Stimulated activated naive CD8-positive, alpha-beta T cell treated with anti-CD3 and anti-CD28 coated beads, Interleukin-15, amount 100 ng/mL, for 72 hours (primary cell): ENCODE data around the gene ANP32B.
A peak's percentile ranks its signal among the peaks of the same experiment; 100 is the strongest.
"Not testable (repeated sequence)": the region's sequence is repeated elsewhere in the genome, so short reads cannot be mapped to it uniquely, and the experiment has no call there.

Experiments
- ATAC-seq: fragments of 150-1000 bp; cut with Tn5 transposase; 2 replicates; pipeline ENCODE4 v1.10.0; 2021; ENCODE audit warnings: mild to moderate bottlenecking, moderate library complexity
- DNase-seq, 2 donors: peaks; one replicate each; pipeline ENCODE4 v3.0.0; 2021 to 2022
- H3K27ac Mint-ChIP-seq, 2 donors: one replicate each; pipeline ENCODE4 v1.8.0; 2022; ENCODE audit warnings: mild to moderate bottlenecking in 2 of 2, mixed read lengths in 2 of 2, moderate library complexity in 2 of 2
- H3K27me3 Mint-ChIP-seq: one replicate; pipeline ENCODE4 v1.8.0; 2022; ENCODE audit warnings: mixed read lengths
- H3K4me1 Mint-ChIP-seq: one replicate; pipeline ENCODE4 v1.8.0; 2022; ENCODE audit warnings: mild to moderate bottlenecking, mixed read lengths
- H3K4me3 Mint-ChIP-seq, 2 donors: one replicate each; pipeline ENCODE4 v1.8.0; 2022; ENCODE audit warnings: mild to moderate bottlenecking in 2 of 2, mixed read lengths in 2 of 2, moderate library complexity in 1 of 2
- H3K9me3 Mint-ChIP-seq, 2 donors: one replicate each; pipeline ENCODE4 v1.8.0; 2022; ENCODE audit warnings: mixed read lengths in 2 of 2

ANP32B gene

DNA sequence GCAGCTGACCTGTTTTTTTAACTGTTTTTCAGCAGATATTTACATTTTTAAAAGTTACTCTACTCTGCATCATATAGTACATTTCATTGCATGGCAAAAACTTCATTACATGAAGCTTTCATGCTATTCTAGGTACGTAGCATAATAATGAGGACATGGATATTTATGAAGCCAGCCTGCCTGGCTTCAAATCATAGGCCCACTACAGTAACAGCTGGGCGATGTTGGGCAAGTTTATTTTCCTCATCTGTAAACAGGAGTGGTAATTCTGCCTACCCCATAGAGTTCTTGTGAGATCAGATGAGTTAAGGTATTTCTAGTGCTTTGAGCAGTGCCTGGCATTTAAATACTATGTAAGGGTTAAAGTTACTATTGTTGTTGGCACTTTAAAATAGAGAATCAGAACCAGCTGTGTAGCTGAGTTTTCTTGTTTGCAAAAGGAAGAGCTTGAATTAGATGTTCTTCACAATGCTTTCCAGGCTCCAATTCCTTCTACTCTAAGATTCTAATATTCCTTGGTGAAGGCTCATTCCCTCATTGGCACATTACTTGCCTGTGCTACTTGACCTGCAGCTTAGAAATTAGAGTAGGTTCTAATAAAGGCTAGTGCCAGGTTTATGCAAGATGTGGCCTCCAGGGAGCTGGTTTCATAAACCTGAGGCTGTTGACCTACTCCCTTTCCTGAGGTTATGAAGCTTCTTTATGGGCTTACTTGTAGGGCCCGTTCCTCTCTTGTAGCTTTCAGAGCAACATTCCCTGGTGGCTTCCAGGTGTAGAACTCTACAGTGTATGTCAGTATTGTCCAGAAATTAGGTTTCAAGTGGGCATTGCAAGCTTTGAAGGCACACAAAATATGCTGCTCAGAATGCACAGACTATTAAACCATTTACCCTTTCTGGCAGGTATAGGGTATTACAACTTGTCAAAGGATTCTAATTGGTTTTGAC, 14.5 kb downstream of the ANP32B start:
- no peaks in the 10 kb centered on the region for H3K9me3 Mint-ChIP-seq
- no peaks in the 10 kb centered on the region for H3K27me3 Mint-ChIP-seq
- H3K4me1 Mint-ChIP-seq, result peaks cover 63% of the 10 kb centered on the region
- no peak overlapping the region for H3K4me3 Mint-ChIP-seq
- DNase-seq (no peak), ATAC-seq (no peak)
- H3K27ac Mint-ChIP-seq, result no peak overlapping the region

DNA sequence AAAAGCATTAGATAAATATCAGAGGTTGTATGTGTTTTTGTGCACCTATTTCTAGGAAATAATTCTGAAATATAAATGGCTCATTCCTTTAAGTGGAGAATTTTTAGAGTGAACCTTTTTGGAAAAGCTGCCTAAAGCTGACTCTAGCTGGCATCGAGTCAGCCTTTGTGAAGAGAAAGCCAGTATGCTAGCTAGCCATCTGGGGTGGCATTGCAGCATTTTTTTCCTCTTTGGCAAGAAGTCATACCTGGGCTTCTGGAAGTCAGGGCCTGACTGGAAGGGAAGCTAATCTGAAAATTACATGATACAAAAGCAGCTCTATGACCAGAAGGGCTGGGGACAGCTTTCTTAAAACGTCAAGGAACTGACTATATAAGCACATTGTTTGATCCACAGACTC, 19.7 kb downstream of the ANP32B start:
- peaks cover 56% of the 10 kb centered on the region for H3K4me1 Mint-ChIP-seq
- ATAC-seq, result no peak

DNA sequence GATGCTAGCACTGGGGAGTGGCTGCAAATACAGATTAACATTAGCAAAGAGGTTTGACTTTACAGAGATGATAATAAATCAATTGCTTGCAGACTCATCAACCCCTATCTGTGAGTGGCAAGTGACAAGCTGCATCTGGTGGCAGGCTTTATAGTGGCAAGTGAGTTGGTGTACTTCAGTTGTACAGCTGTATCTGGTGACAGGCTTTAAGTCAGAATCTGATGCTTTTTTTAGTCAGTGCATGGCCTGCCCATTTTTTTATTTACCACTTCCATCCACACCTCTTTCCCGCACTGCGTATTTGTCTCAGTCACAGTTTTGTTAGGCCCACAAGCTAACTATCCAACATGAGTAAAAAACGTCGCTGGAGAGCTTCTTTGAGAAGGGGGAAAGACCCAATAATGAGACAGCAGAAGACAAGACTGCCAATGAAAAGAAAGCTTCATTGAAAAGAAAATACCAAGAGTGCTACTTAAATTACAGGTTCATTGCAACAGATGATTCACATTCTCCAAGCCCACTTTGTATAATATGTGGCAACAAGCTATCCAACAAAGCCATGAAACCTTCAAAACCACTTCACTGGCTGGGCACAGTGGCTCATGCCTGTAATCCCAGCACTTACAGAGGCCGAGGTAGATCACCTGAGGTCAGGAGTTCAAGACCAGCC, 23.1 kb downstream of the ANP32B start:
- DNase-seq (no peak), ATAC-seq (no peak)
- Mint-ChIP-seq H3K9me3 (no peaks in the 10 kb centered on the region), H3K4me3 (no peak overlapping the region), H3K27ac (peak overlapping the region; percentile 42 to 57), H3K4me1 (peaks cover 39% of the 10 kb centered on the region), H3K27me3 (no peaks in the 10 kb centered on the region)

More for the DNA sequence above, 19.7 kb downstream of the ANP32B start:
- Mint-ChIP-seq H3K4me3 (no peak overlapping the region), H3K27ac (no peak overlapping the region), H3K9me3 (no peaks in the 10 kb centered on the region), H3K27me3 (no peaks in the 10 kb centered on the region)
- no peak for DNase-seq

DNA sequence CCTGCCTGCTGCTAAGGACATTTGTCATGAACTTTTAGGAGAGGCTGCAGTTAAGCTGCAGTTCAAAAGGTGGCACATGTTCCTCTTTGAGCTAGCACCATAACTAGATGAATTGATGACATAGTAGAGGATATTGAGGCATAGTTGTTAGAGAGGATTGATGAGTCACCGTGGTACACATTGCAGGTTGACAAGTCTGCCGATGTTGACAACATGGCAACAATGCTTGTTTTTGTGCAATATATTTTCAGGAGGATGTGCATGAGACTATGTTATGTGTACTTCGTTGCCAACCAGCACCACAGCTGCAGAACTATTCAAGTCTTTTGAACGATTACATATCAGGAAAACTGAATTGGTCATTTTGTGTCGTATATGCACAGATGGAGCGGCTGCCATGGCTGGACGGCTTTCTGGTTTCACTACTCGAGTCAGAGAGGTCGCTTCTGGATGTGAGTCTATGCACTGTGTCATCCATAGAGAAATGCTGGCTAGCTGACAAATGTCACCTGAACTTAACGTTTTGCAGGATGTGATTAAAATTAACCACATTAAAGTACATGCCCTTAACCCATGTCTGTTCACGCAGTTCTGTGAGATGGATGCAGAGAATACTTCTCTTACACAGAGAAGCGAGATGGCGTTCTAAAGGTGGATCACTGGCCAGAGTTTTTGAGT, 24.2 kb downstream of the ANP32B start:
- DNase-seq, result no peak
- Mint-ChIP-seq H3K27me3 (no peaks in the 10 kb centered on the region), H3K4me1 (peaks cover 39% of the 10 kb centered on the region), H3K27ac (no peak overlapping the region), H3K4me3 (no peak overlapping the region), H3K9me3 (no peaks in the 10 kb centered on the region)
- peak; percentile 77 for ATAC-seq

DNA sequence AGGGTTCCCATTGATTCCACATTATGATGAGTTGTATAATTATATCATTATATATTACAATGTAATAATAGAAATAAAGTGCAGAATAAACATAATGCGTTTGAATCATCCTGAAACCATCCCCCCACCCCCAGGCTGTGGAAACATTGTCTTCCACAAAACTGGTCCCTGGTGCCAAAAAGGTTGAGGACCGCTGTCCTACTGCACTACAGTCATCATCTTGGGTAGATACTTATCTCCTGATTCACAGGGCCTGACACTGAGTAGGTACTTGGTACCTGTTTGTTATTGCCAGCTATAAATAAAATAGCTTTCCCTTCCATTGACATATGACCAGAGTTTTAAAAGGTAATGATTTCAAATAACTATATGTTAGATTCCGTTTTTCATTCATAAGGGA, 25.6 kb downstream of the ANP32B start:
- Mint-ChIP-seq H3K27me3 (no peaks in the 10 kb centered on the region), H3K4me1 (peaks cover 39% of the 10 kb centered on the region), H3K27ac (peak overlapping the region in 1 of 2 donors; percentile 57), H3K9me3 (no peaks in the 10 kb centered on the region), H3K4me3 (no peak overlapping the region)
- ATAC-seq (no peak), DNase-seq (no peak)

DNA sequence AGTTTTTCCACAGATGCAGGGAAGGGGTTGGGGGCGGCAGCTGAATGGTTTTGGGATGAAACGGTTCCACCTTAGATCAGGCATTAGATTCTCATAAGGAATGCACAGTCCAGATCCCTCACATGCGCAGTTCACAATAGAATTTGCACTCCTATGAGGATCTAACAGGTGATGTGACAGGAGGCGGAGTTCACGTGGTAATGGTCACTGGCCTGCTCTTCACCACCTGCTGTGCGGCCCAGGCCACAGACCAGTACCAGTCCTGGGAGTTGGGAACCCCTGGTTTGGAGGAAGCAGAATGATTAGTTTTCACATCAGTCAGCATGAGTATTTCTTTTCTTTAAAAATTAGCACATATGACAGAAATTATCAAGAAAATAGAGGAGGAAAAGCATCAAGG, 26.3 kb downstream of the ANP32B start:
- no peak overlapping the region for H3K27ac Mint-ChIP-seq
- peaks cover 39% of the 10 kb centered on the region for H3K4me1 Mint-ChIP-seq
- no peaks in the 10 kb centered on the region for H3K9me3 Mint-ChIP-seq
- H3K4me3 Mint-ChIP-seq, result no peak overlapping the region
- DNase-seq, result no peak
- ATAC-seq, result no peak
- H3K27me3 Mint-ChIP-seq, result no peaks in the 10 kb centered on the region

DNA sequence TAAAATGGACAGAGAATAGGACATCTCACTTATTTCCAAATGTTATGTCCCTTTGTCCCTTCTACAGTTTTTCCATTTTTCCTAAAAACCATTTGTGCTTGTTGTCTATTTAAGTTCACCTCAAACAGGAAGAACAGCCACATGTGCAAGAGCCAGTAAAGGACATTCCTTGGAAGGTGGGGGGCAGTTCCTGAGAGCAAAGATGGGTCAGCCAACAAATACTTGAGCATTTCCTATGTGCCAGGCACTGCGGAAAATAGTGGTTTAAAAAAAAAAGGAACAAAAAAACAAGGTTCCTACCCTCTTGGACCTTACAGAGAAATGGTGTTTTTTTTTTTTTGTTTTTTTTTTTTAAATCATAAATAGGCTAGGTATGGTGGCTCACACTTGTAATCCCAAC, 26.8 kb downstream of the ANP32B start:
- no peaks in the 10 kb centered on the region for H3K27me3 Mint-ChIP-seq
- H3K4me3 Mint-ChIP-seq, result no peak overlapping the region
- DNase-seq (no peak), ATAC-seq (no peak)
- H3K9me3 Mint-ChIP-seq, result no peaks in the 10 kb centered on the region
- peaks cover 34% of the 10 kb centered on the region for H3K4me1 Mint-ChIP-seq
- H3K27ac Mint-ChIP-seq, result peak overlapping the region in 1 of 2 donors; percentile 69

DNA sequence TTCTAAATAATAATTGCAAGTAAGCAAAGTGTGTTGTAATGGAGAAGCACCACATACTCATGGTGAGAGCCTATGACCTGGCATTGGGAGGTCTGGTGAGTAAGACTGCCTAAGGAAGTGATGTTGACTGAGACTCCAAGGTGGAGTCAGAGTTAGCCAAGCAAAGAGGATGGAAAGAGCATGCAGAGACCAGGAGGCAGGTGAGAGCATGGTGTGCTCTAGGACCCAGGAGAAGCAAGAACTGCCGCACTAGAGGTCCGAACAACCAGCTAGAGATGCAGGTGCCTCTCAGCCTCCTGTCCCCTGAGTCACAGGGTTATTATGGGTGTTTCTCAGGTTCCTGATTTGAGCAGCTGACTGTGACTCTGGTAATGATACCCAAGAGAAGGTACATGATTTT, 27.3 kb downstream of the ANP32B start:
- Mint-ChIP-seq H3K4me3 (no peak overlapping the region), H3K27ac (peak overlapping the region in 1 of 2 donors; percentile 13), H3K4me1 (peaks cover 31% of the 10 kb centered on the region), H3K9me3 (no peaks in the 10 kb centered on the region), H3K27me3 (no peaks in the 10 kb centered on the region)
- DNase-seq (no peak), ATAC-seq (peak; percentile 76)

DNA sequence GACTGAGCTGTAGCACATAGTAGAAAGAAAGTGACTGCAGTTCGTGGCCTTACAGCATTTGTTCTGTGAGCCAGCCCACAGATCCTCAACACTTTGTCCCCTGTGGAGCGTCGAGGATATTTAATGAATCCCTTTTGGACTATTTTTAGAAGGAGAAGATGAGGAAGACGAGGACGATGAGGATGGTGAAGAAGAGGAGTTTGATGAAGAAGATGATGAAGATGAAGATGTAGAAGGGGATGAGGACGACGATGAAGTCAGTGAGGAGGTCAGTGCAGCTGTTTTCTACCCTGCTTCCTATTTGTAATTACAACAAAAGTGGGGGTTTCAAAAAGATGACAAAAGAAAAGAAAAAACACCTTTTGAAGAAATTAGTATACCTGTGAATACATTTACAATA, 28.0 kb downstream of the ANP32B start:
- Mint-ChIP-seq H3K27me3 (no peaks in the 10 kb centered on the region), H3K4me3 (no peak overlapping the region), H3K9me3 (no peaks in the 10 kb centered on the region), H3K4me1 (peaks cover 25% of the 10 kb centered on the region), H3K27ac (peak overlapping the region in 1 of 2 donors; percentile 20)
- ATAC-seq (no peak), DNase-seq (no peak)

DNA sequence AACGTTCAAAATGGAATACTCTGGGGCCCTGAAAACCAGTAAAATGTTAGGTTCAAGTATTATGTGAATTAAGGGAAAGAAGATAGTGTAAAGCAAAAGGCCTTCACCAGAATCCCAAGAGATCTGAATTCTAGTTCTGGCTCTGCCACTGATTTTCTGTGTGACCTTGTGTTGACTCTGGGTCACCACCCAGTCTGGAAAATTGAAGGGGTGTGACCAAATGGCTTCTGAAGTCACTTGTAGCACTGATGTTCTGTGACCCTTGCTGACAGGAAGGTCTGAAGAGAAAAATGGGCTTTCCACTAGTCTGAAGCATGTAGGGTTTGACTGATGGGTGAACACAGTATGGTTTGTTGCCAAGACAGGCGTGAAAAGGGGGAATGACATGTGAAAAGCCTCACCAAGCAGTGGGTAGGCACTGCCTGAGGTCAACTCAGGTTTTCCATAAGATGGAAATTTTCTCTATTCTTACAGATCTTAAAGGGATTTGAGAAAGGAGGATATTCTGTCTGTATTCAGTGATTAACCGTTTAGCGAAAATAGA, 33.1 kb downstream of the ANP32B start:
- Mint-ChIP-seq H3K27me3 (no peaks in the 10 kb centered on the region), H3K4me1 (peaks cover 5% of the 10 kb centered on the region), H3K27ac (peak overlapping the region in 1 of 2 donors; percentile 12), H3K4me3 (no peak overlapping the region), H3K9me3 (no peaks in the 10 kb centered on the region)
- ATAC-seq, result no peak
- no peak for DNase-seq

DNA sequence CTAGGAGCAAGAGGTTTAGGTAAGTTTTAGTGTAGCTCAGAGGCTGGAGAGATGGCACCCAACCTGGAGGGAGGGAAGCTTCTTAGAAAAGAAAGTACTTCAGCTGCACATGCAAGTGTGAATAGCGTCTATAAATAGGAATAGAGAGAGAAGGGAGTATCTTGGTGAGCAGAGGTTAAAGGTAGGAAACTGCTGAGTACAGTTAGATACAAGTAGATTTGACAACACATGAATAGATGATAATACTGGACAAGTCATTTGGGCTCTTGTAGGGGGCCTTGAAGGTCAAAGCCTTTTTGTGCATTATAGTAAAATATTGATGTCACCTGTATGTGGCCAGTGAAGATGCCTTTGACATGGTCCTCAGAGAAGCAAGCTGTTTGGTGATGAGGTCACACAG, 34.2 kb downstream of the ANP32B start:
- H3K4me3 Mint-ChIP-seq, result no peak overlapping the region
- H3K4me1 Mint-ChIP-seq, result peaks cover 5% of the 10 kb centered on the region
- no peak for DNase-seq
- no peaks in the 10 kb centered on the region for H3K27me3 Mint-ChIP-seq
- no peak for ATAC-seq
- no peaks in the 10 kb centered on the region for H3K9me3 Mint-ChIP-seq
- no peak overlapping the region for H3K27ac Mint-ChIP-seq

DNA sequence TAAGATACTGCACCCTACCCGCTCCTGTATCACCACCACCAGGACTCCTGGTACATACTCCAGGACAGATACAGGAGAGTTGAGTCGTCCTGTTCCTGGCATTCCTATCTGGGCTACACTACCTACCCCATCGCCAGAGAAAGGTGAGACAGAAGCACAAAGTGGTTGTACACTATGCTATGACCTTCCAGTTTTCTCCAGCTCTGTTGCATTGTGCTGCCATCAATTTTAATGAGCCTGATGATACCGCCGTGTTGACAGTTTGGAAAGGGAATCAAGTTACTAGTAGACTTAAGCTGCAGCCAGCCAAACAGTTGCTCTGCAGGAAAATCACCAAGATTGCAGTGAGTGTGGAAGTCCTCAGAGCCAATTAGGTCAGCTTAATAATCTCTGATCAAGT, 35.2 kb downstream of the ANP32B start:
- ATAC-seq, result no peak
- Mint-ChIP-seq H3K4me1 (peaks cover 5% of the 10 kb centered on the region), H3K4me3 (no peak overlapping the region), H3K27me3 (no peaks in the 10 kb centered on the region), H3K9me3 (no peaks in the 10 kb centered on the region), H3K27ac (peak overlapping the region in 1 of 2 donors; percentile 20)
- DNase-seq, result no peak

DNA sequence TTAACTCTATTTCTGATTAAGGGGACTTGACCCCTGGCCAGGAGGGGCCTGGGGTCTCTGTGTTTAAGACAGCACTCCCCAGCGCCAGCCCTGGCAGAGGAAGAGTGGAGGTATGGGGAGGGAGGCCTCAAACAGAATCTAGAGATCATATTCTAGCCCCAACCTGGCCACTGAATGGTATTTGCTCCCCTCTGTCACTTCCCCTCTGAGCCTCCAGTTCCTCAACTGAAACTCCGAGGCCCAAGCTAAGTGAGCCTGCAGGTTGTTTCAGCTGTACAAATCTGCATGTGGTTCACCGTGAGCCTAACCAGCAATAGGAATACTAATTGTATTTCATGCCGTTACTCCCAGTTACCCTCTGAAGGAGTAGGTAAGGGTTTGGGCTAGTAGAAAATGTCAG, 36.0 kb downstream of the ANP32B start:
- Mint-ChIP-seq H3K27me3 (no peaks in the 10 kb centered on the region), H3K4me1 (peaks cover 5% of the 10 kb centered on the region), H3K9me3 (no peaks in the 10 kb centered on the region), H3K27ac (peak overlapping the region in 1 of 2 donors; percentile 13), H3K4me3 (no peak overlapping the region)
- no peak for ATAC-seq
- DNase-seq, result no peak

DNA sequence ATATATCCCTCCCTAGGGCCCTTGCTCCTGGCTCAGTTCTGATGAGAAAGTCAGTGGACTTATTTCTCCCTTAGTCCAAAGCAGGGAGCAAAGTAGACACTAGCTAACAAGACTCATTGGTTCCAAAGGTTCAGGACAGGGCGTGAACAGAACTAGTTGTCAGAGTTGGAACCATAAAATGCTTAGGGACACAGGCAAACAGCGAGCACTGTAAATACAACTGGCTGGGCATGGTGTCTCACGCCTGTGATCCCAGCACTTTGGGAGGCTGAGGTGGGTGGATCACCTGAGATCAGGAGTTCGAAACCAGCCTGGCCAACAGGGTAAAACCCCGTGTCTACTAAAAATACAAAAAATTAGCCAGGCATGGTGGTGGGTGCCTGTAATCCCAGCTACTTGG, 36.7 kb downstream of the ANP32B start:
- not testable (repeated sequence) for H3K4me3 Mint-ChIP-seq, ATAC-seq, H3K27me3 Mint-ChIP-seq, H3K9me3 Mint-ChIP-seq, H3K4me1 Mint-ChIP-seq, DNase-seq
- H3K27ac Mint-ChIP-seq, result peak overlapping the region in 1 of 2 donors; percentile 19

DNA sequence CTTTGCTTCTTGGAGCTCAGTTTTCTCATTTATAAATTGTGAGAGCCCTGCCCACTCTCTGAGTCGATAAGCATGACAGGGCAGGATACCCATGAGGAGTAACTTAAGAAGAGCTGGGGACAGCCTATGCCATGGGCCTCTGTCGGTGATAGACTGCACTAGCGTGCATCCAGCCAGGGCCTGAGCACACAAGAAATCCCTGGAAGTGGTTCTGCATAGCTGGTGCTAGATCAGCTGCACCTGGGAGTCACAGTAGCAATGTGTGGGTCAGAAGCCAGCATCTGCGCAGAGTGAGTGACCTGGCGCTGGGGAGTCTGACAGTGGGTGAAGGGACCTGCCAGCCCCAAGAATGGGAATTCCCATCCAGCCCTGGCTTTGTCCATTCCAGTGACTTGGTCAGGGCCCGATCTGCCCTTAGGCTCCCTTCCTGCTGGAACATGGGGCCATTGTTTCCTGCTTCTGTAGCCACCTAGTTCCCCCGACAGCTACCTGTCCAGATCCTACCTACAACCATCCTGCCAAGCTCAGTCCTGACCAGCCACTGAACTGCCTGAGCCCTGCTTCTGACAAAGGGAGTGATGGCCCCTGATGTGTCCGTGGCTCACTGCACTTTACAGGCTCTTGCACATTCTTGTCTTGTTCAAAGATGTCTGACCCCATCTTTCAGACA, 37.5 kb downstream of the ANP32B start:
- DNase-seq (no peak), ATAC-seq (peak; percentile 41)
- Mint-ChIP-seq H3K27ac (peak overlapping the region in 1 of 2 donors; percentile 57), H3K27me3 (no peaks in the 10 kb centered on the region), H3K4me1 (peaks cover 5% of the 10 kb centered on the region), H3K9me3 (no peaks in the 10 kb centered on the region), H3K4me3 (no peak overlapping the region)
